T-helper 1 cell treated with Interleukin-12 subunit alpha and Interleukin-12 subunit beta and Interleukin-4 antibody, amounts not matched to agents 30 ng/mL and 1 ng/mL, for 36 hours (primary cell): ENCODE results near the gene UBE2QL1. TPM values are rescaled to one million over a fixed set of nuclear protein-coding genes. Genes with fewer than 3 reads are reported as not detected.

Source experiments
- intact Hi-C: fragments of 100-400 bp; cut with micrococcal nuclease; formaldehyde crosslinking; loops from one replicate; pipeline ENCODE4 v1.15.1; 2024
- total RNA-seq: library from RNA; stranded (reverse); gene quantifications from 2 replicates; pipeline ENCODE4 v1.2.3, GENCODE V29; 2022

The UBE2QL1 gene
- total RNA-seq, 1 donor from 2014 or later: 0.39 TPM

- intact Hi-C loops: no loop called here
Measured at GRCh38 chr5:6475626-6476312, 27.1 kb downstream of the UBE2QL1 start.

DNA sequence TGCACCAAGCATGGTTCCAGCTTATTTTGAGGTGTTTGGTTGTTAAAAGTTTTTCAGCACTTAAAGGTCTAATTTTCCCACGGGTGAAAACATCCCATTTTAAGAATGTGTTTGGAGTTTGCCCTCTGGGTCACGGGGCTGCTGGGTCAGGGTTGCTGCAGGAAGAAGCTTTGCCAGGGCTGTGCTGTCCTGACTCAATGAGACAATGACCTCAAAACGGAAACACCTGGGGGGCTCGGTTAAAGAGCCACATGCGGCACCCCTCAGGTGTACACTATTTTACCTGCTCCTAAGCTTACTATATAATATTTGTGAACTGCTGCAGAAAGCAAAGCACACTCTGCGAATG lies 27.6 kb downstream of the UBE2QL1 start:
- intact Hi-C loops: no loop called here

DNA sequence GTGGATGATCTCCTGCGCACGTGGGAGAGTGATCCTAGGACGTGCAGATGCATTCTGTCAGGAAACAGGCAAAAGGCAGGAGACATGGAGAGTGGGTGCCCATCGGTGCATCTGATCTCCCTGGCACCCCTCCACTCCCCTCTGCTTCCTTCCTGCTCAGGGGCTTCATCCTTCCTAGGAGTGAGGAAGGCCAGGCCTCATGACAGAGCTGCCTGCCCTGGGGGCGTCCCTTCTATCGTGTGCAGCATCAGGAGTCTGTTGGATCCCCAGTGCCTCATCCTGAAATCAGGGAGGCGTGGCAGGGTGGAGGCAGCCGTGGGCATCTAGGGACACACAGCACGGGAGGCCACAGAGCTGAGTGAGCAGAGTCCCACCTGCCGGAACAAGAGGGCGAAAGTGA lies 30.1 kb downstream of the UBE2QL1 start:
- intact Hi-C loops: no loop called here

DNA sequence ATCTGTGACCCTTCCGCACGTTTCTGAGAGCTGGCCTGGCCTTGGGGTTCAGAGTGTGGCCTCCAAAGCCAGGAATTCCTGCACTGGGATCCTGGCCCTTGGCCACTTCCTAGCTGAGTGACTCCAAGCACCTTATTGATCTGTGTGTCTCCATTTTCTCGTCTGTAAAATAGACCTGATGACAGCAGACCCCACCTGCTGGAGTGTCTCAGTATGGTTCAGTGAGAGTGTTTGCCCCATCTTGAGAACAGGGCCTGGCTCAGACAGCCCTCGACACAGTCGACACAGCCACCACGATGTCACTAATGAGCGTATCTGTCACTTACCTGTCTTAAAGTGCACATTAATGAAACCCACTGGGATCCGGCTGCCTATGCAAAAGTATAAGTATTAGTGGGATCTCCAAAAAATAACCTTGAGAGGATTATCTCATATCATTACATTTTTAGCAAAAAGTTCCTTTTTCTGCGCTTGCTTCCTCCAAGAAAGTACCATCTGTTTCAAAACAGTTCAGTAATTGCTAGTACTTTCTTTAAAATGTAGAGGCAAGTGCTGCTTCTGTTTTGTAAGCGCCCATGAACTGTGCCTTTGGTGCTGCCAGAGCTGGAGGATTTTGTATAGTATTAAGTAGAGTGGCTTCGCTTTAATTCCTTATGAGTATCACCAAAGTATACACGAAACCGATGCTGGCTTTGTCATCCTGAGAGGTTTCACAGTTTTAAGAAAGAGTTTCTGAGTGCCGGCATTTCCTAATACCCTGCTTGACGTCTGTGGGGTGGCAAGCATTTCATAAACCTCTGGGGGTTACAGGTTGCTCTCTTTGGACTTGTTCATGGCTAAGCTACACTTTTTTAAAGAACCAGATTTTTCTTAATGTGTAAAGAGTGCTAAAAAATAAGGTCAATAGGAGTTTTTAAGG lies 31.7 kb downstream of the UBE2QL1 start:
- intact Hi-C loops: no loop called here

DNA sequence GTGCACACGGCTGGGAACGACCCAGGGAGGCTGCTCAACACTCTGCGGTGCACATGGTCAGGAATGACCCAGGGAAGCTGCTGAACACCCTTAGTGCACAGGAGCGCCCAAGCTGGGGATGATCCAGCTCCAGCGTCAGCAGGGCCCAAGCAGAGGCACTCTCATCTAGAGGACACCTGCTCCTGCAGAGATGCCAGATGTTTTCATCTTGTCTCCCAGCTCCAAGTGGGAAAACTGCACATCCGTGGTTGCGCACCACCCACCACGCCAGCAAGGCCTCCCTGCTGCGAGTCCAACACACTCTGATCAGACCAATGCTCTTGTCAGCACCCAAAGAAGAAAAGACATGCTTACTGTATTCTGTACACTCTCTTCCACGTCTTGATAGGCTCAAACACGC lies 34.1 kb downstream of the UBE2QL1 start:
- intact Hi-C loops: loop anchor here (1.0 to 2.0 kb wide), 2 partner anchors 14 to 104 kb away; partner anchors contain the start of gene MED10

- intact Hi-C loops: loop anchor here (1.0 to 2.0 kb wide), 2 partner anchors 12 to 105 kb away; partner anchors contain the start of gene MED10
Measured at GRCh38 chr5:6483880-6484382, 35.3 kb downstream of the UBE2QL1 start.

DNA sequence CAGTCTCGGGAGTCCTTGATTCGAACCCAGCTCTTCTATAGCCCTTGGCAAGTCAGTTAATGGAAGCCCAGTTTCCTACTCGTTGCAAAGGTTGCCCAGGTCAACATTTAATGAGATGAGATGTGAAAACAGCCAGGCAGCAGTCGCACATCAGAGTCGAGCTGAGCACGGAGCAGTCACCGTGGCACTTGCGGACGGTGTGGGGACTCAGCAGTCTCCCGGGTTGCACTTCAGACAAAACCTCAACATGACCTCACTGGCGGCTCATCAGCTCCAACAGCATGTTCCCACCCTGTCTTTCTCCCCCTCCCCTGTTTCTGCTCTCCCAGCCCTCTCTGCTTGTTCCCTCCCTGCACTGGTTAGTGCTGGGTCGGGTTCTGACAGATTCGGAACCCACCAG lies 35.8 kb downstream of the UBE2QL1 start:
- intact Hi-C loops: no loop called here

GRCh38 chr5:6484899-6485298 lies 36.2 kb downstream of the UBE2QL1 start:
- intact Hi-C loops: no loop called here

DNA sequence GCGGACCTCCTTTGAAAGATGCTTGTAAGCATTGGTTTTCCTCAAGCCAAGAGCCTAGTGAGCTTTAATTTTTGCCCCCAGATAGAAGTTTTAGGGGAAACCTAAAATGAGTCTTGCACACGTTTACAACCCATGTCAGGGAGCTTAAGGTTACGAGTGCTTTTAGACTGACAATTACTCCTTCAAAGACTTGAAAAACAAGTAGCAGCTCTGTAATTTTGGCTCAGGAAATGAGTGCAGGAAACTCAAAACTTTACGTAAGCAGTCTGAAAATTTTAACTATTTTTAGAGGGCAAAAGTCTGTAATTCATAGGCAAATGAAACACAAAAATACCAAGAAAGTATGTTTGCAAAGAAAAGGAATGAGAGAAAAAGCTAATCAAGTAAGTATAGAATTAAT lies 36.8 kb downstream of the UBE2QL1 start:
- intact Hi-C loops: no loop called here

DNA sequence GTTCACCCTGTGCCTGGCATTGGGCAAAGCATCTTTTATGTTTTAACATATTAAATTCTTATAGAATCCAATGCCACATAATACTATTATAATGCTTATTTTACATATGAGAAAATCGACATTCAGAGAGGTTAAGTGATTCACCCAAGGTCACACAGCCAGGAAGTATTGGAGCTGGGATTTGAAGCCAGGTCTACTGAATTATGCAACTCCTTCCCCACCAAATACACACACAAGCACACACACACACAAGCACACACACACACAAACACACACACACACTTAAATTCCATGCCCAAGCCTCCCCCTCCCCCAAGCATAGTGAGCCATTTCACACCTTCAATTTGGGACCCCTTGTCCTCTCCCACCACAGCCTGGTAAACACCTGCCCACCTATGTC lies 37.4 kb downstream of the UBE2QL1 start:
- intact Hi-C loops: no loop called here

GRCh38 chr5:6487081-6487480 lies 38.4 kb downstream of the UBE2QL1 start:
- intact Hi-C loops: no loop called here

DNA sequence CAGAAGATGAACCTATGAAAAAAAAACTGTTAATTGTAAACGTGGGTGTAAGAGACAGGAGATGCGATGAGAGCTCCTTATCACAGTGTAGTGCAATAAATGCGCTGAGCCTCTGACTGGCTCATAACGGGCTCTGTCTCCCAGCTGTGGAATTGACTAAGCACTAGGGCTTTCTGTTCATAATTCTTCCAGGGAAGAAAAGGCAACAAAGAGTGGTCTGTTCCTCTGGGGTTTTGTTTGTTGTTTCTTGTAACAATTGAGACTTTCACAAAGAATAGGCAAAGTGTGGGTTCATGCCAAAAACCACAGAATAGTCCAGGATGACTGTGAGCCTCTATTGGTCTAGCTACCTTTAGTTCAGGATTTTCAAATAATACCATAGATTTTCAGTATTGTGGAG lies 39.4 kb downstream of the UBE2QL1 start:
- intact Hi-C loops: no loop called here

- intact Hi-C loops: no loop called here
Measured at GRCh38 chr5:6489643-6490185, 41.1 kb downstream of the UBE2QL1 start.

DNA sequence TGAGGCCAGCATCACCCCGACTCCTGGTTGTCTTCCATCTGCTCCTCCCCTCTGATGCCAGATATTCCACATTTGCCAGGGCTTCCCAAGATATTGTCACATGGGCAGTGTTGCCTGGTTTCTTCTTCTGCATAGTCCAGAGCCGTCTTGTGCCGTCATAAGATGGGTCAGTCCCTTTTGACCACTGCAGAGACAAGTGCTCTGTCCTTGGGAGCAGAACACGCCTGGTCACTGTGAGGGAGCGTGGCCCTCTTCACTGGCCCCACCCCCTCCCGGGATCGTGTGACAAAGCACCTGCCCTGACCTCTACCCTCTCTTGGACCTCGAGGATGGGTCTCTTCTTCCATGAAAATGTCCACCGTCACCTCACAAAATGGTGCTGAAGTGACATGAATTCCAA lies 41.6 kb downstream of the UBE2QL1 start:
- intact Hi-C loops: no loop called here

DNA sequence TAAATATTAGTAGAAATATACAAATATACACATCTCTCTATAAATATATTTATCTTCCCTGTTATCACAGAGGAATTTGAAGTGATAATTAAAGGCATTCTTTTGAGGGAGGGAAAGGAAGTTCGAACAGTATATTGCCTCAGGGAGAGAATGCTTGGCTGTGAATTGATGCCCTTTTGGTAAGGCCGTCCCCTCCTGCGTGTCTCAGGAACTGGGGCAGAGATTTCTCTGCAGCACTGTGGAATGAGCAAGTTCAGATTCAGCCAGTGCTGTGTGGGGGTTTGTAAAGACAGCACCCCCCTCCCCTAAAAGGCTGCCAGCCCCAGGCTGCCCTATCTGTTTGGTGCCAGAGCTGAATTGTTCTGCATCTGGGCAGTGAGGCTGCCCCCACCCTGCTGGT lies 42.0 kb downstream of the UBE2QL1 start:
- intact Hi-C loops: no loop called here

- intact Hi-C loops: no loop called here
Measured at GRCh38 chr5:6491196-6491918, 42.7 kb downstream of the UBE2QL1 start.

DNA sequence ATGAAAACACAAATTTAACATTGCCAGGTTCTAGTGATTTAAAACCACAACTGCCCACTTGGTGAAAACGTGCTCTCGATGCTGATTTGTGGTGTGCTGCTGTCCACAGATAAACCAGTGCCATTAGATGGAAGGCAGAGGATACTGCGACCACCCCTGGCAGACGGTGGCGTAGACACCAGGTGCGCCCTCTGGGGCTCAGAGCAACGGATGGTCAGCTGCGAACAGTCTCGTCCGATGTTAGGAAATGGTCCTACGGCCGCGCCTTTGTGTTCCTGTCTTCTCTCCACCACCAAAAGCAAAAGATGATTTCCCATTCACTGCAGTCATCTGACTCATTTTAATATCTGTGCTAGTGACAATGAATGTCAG lies 43.2 kb downstream of the UBE2QL1 start:
- intact Hi-C loops: no loop called here

- intact Hi-C loops: no loop called here
Measured at GRCh38 chr5:6492934-6493333, 44.3 kb downstream of the UBE2QL1 start.

- intact Hi-C loops: no loop called here
Measured at GRCh38 chr5:6493681-6494454, 45.2 kb downstream of the UBE2QL1 start.

GRCh38 chr5:6494939-6495338 lies 46.3 kb downstream of the UBE2QL1 start:
- intact Hi-C loops: loop anchor here (1.0 kb wide), 1 partner anchor 32 kb away; no protein-coding TSS in a partner anchor
